Stimulated activated CD8-positive, alpha-beta memory T cell treated with anti-CD3 and anti-CD28 coated beads, Interleukin-15, amount 100 ng/mL, for 24 hours (primary cell): ENCODE measurements around the gene RORC.
"Not testable (repeated sequence)": the region's sequence is repeated elsewhere in the genome, so short reads cannot be mapped to it uniquely, and the experiment has no call there.

Experiments
- DNase-seq: peaks from one replicate; pipeline ENCODE4 v3.0.0-alpha.2; 2020; ENCODE audit warnings: low read depth

RORC gene

GRCh38 chr1:151831605-151832004, at the start of gene RORC:
TSS of gene RORC (minus strand) at chr1:151831802. CDS start at chr1:151831764, 38 bp downstream.
- no peak for DNase-seq

- DNase-seq = no peak
These were observed 44.0 kb upstream of the RORC start for GRCh38 chr1:151875419-151876097.

GRCh38 chr1:151872776-151873175, 41.2 kb upstream of the RORC start:
- not testable (repeated sequence) for DNase-seq

GRCh38 chr1:151871284-151872030, 39.9 kb upstream of the RORC start:
- no peak for DNase-seq

GRCh38 chr1:151868486-151868885, 36.9 kb upstream of the RORC start:
- DNase-seq = no peak

GRCh38 chr1:151867765-151868411, 36.3 kb upstream of the RORC start:
- DNase-seq = no peak

- DNase-seq = no peak
These were observed 35.7 kb upstream of the RORC start for GRCh38 chr1:151867321-151867720.

GRCh38 chr1:151864411-151864810, 32.8 kb upstream of the RORC start:
- DNase-seq = no peak

GRCh38 chr1:151862604-151863003, 31.0 kb upstream of the RORC start:
- DNase-seq = no peak

GRCh38 chr1:151860504-151861187, 29.0 kb upstream of the RORC start:
- DNase-seq = no peak

- DNase-seq = no peak
These were observed 28.3 kb upstream of the RORC start for GRCh38 chr1:151859891-151860293.

GRCh38 chr1:151858886-151859665, 27.5 kb upstream of the RORC start:
- DNase-seq = no peak

GRCh38 chr1:151858030-151858746, 26.6 kb upstream of the RORC start:
- no peak for DNase-seq

GRCh38 chr1:151855933-151856332, 24.3 kb upstream of the RORC start:
- DNase-seq = no peak

- not testable (repeated sequence) for DNase-seq
These were observed 23.9 kb upstream of the RORC start for GRCh38 chr1:151855516-151855915.

GRCh38 chr1:151854658-151855057, 23.1 kb upstream of the RORC start:
- DNase-seq = no peak

- DNase-seq = no peak
These were observed 21.9 kb upstream of the RORC start, which contains the start of gene THEM5 for GRCh38 chr1:151853411-151853943. TSS of gene THEM5 (minus strand) at chr1:151853712. CDS start at chr1:151853565, 147 bp downstream.

GRCh38 chr1:151852733-151853132, 21.1 kb upstream of the RORC start:
- no peak for DNase-seq

GRCh38 chr1:151851886-151852285, 20.3 kb upstream of the RORC start:
- DNase-seq = no peak

GRCh38 chr1:151849871-151850270, 18.3 kb upstream of the RORC start:
- no peak for DNase-seq

- DNase-seq = no peak
These were observed 17.5 kb upstream of the RORC start for GRCh38 chr1:151849126-151849525.
